HG02885 (cell line): ENCODE measurements around the gene P2RY6.

Source experiments
- ATAC-seq: cut with Tn5 transposase; IDR thresholded peaks from one replicate; pipeline ENCODE4 v1.9.1; 2021; ENCODE audit warnings: mild to moderate bottlenecking; ENCODE audit not compliant: unreplicated experiment, poor library complexity

Gene P2RY6

DNA sequence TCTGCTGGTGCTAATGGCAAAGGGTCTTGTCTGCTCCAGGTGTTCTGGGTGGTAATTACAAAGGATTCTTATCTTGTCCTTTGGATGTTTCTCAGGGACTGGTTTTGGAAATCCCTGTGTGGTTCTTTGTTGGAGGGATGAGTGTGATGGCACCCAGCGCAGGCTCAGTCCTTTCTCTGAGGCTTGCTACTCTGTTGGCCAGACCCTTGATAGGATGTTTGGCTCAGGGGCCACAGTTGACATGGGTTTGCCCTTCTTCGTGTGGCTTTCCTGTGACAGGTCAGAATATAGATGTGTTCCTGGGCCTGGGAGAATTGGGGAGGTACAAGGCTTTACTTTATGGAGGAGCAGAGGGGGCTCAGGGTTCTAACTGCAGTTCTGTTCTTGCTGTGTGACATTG is 39.9 kb downstream of the P2RY6 start:
- ATAC-seq, result no peak

DNA sequence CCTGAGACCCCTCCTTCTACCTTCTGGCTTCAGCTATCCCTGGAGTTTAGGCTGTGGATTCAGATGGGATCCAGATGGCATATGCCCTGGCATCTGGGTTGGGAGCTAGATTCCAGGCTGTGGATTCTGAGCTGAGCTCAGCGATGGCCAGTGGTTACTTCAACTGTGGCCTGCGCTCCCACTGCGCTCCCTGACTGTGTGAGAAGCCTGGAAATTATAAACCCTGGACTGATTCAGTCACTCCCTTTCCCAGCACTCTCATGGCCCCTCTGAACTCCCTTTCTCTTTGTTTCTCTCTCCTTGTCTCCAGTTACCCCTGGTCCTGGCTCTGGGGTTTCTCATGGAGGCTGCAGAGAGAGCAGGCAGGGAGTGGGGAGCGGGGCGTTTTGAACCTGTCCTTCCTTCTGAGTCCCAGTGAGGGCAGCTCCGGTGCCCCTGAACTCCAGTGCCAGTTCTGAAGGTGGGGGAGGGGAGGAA is 40.8 kb downstream of the P2RY6 start:
- no peak for ATAC-seq

DNA sequence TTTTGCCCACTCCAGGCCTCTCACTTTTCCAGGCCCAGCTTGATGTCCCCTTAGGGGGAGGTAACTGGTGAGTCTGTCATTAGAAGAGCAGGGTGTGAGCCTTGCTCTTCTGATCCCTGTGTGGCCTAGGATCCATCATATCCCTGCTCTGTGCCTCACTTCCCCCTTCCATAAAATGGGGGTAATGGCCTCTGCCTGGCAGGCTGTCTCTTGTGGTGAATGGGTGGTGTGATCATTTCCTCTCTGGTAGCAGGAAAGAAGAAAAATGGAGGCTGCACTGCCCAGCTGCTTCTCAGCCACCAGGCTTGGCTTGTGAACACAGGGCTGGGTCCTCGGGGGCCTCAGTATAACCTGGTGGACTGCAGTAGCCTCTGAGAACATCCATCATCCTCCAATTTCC is 41.5 kb downstream of the P2RY6 start:
- ATAC-seq, result no peak

DNA sequence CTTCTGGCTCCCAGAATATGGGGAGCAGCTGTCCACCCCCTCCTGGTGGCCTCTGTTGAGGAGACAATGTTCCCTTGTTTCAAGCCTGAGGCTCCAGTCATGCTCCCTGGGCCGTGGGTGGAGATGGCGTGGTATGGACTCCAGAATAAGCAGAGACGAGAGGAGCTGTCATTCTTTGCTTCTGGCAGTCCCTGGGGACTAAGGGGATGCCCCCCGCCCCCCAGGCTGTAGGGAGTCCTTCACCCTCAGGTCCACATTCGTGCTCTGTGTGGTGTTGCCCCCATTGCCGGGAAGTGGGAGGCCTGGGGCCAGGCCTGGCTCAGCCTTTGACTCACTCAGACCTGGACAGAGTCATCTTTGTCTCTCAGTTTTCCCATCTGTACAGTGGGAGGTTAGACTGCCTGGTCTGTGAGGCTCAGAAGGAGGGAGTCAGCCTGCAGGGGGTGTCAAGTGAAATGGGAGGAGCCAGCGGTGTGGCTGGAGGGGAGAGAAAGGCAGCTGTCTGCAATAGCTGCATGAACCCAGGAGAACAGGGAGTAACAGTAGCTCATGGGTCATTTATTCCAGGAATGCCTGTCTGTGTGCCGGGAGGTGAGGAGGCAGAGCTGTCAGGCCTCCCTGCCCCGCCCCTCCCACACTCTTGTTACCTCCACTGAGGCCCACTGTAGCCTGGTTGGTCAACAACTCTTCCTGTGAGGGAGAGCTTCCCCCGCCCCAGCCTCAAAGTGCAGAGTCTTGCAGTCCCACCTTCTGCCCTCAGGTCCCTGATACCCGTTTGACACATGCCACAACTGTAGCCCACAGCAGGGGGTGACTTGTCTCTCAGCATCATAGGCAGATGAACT is 42.2 kb downstream of the P2RY6 start:
- ATAC-seq, result no peak

DNA sequence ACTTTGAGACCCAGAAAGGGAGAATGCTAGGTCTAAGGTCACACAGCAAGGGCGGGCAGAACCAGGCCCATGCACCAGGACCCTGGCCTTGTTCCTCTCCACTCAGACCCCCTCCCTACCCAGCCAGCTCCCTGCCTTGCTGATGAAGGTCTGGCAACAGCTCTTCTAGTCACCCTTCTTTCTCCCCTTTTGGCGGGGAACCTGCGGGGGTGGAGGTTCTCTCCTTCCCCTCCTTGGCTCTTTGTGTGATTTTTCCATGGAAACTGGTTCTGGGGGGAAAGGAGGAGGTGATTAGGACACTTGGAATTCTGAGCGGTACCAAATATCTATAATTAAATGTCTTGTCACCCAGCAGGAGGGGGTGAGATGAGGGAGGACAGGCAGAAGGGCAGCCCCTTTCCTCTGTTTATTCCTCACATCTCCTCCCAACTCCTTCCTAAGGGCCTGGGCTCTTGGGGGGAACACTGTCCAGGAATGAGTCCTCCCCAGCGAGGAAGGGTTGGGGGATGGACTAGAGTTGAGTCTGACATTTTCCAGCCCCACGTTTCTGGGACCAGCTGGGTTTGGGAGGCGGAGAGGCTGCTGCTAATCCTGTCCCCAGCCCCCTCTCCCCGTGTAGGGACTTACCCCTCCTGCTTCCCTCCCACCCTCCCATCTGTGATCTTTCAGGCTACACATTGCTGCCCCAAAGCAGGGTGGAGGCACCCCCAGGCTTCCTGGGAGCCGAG is 43.3 kb downstream of the P2RY6 start:
- no peak for ATAC-seq

DNA sequence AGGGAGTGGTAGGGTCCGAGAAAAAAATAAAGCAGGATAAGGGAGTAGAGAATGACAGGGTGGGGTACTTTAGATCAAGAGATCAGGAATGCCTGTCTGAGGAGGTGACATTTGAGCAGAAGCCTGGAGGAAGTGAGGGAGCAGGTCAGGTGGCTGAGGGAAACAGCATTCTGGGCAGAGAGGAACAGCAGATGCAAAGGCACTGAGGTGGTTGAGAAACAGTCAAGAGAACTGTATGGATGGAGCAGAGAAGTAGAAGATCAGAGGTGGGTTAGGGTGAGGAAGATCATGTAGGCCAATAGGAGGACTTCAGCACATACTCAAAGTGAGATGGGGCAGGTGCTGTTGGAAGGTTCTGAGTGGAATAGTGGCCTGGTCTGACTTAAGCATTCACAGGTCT is 44.3 kb downstream of the P2RY6 start:
- no peak for ATAC-seq

DNA sequence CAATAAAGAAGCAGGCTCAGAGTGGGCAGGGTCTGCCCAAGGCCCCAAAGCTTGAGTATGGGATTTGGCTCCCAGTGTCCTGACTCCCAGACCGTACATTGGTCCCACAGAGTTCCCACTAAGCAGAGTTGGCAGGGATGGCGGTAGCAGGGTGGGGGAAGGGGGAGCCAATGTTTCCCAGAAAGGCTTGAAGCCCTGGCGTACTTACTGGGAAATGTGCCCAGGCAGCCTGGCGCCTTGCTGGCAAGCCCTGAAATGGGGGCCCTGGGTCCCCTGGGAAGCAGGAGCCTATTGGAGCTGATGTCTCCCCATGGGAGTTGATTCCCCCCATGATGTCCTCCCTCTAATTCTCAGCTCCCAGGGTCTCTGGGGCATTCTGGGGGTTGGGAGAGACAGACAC is 45.2 kb downstream of the P2RY6 start:
- ATAC-seq, result no peak

DNA sequence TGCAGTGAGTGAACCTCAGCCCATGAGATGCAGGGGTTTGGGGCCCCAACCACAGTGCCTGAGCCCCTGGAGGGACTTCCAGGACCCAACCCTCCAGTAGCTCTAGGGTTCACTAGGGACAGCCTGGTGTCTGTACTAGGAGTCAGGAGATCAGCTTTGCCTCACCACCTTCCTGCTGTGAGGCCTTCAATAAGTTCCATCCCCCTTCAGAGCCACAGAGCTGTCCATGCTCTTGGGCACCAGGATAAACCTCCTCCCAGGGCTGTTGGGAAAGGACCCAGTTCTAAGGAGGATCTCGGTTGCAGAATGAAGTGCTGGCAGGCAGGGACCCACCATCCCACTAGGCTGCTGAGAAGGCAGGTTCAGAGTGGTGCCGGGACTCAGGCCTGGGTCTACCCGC is 45.7 kb downstream of the P2RY6 start:
- ATAC-seq, result no peak

DNA sequence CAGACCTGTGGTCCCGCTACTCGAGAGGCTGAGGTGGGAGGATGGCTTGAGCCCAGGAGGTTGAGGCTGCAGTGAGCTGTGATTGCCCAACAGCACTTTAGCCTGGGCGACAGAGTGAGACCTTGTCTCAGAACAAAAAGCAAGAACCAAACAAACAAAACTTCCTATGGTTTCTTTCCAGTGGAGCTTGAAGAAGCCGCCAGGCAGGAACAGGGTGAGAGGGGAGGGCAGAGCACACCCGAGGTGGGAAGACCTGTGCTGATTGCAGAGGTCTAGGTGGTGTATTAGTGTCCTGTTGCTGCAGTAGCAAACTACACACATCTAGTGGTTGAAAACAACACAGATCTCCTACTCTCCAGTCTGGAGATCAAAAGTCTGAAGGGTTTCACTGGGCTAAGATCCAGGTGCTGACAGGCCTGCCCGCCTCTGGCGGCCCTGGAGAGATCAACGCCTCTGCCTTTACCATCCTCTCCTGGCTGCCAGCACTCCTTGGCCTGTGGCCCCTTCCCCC is 46.4 kb downstream of the P2RY6 start:
- no peak for ATAC-seq

DNA sequence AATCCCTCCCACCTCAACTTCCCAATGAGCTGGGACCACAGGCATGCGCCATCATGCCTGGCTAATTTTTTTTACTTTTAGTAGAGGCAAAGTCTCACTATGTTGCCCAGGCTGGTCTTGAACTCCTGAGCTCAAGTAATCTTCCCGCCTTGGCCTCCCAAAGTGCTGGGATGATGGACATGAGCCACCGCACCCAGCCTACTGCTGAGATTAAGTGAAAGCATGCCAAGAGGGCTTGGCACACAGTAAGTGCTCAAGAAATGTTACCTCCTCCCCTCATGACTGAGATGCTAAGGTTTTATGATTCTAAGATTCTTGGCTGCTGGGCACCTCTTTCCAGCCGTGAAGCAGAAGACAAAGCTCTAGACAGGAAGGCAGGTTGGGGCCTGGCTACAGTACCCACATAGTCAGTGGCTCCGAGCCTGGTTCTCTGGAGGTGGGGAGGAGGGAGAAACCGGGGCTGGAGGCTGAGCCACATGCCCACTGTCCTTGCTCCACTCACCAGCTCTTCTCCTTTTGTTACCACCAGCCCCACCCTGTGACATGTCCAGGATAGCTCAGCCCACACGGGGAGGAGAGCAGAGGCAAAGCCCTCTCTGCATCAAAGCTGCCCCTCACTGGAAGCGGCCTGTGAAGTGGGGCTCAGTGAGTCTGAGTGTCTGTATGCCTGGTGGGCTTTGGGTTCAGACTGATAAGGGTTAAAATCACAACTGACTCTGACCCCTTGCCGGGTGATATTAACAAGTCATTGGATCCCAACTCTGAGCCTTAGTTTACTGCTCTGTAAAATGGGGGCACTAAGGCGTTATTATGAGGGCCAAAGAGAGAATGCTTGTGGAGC is 48.8 kb downstream of the P2RY6 start:
- no peak for ATAC-seq

DNA sequence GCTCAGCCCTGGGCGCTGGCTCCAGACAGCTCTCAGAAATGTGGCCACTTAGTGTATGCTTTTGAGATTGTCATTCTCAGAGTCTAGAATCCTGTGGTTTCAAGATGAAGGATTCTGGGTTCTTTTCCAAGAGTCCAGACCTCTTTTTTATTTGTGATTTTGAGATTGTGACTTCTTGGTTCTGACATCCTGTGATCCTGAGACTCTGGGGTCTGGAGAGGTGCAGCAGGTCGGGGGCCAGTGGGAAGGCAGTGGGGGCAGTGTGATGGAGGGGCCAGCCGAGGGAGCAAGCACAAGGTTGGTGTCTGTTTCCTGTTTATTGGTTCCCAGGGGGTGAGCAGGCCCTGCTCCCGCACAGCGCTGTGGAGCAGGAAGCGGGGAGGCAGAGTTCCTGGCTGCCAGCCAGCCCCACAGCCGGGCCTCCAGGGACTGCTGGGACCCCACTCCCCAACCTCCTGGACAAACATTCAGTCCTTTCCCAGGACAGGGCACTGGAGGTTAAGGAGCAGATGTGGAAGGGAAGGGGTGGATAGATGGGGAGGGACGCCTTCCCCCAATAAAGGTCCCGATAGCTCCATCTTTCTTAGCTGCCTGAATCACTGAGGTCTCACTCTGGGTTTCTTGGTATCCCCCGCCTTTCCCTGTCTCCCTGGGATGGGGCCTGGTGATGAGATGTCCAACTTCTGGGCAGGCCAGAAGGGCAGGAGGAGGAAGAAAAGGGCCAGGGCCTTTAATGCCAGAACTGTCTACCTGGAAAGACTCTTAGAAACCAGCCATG is 49.7 kb downstream of the P2RY6 start:
- ATAC-seq, result no peak

DNA sequence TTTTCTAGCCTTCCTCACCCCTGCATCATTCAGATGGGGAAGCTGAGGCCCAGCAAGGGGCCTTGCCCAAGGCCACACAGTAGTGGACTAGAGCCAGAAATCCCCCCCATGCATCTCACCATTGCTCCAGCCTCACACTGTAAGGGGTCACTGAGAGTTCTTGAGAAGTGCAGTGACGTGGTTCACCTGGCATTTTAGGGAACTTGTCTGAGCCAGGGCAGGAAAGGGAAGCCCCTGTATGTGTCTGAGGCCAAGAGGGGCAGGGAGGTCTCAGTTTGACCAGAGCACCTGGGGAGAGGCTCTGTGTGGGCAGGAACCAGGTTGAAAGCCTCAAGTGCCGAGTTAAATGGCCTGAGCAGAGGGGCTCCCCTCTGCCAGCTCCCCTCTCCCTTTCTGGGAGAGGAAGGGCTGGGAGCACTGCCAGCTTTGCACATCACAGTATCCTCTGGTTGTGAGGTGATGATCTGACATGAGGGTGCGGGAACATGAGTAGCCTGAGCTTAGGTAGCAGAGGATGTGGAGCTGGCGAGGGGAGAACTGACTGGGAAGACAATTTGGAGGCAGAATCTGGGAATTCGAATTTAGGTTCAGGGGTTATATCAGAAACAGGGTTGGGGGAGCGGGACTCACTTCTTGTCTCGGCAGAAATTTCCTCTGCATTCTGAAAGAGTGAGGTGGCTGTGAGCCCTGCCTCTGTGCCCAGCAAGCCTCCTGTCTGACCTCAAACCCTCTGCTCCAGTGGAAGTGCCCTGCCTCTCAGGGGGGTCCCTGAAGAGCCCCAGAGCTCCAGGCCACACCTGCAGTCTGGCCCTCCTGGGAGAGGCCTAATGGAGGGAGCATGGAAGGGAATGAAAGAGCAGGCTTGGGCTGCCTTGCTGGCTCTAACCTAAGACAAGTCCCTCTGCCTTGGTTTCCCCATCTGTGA is 50.5 kb downstream of the P2RY6 start:
- ATAC-seq, result no peak

DNA sequence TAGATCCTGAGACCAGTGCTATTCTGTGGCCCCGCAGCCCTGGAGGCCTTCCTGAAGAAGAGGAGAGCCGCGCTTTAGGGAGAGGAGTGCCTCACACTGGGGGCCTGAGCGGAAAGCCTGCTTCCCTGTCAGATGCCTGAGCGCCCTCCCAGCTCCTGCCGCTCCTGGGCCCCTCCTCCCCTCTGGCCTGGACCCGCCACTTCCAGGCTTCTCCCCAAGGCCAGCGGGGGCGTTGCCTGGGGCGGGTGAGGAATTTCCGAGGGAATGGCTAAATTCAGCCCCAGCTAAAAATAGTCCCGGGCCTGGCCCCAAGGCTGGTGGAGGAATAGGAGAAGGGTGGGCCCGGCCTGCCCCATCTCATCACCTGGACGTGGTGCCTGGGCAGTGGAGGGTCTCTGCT is 51.3 kb downstream of the P2RY6 start:
- no peak for ATAC-seq

DNA sequence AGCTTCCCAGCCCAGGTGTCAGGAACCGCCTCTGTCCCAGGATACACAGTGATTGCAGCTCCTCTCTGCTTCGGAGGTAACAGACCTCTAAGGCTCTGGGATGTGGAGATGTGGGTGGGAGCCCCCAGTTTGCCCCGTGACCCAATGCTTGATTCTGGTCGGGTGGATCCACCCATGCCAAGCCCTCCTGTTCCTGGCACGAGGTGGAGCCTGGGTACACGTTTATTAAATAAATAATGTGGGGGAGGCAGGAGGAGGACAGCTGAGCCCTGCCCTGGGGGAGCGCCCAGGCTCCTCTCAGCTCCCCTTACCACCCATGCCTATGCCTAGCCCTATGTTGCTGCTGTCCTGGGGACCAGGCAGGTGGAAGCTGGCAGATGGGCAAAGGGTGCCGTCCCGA is 52.0 kb downstream of the P2RY6 start:
- ATAC-seq, result no peak

DNA sequence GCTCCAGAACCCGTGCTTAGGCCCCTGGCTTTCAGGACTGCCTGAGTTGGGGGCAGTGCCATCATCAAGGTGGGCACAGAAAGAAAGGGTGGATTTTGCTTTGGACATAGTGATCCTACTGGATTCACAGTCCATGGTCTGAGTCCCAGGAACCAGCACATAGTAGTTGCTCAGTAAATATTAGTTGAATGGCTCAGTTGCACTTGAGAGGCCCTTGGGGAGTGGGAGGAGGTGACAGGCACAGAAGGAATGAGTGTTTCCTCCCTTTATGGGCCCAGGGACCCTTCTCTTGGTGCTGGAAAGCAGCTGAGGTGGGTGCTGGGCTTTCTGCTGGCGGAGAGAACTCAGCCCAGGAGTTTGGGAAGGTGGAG is 52.5 kb downstream of the P2RY6 start:
- peak; percentile 10 for ATAC-seq

DNA sequence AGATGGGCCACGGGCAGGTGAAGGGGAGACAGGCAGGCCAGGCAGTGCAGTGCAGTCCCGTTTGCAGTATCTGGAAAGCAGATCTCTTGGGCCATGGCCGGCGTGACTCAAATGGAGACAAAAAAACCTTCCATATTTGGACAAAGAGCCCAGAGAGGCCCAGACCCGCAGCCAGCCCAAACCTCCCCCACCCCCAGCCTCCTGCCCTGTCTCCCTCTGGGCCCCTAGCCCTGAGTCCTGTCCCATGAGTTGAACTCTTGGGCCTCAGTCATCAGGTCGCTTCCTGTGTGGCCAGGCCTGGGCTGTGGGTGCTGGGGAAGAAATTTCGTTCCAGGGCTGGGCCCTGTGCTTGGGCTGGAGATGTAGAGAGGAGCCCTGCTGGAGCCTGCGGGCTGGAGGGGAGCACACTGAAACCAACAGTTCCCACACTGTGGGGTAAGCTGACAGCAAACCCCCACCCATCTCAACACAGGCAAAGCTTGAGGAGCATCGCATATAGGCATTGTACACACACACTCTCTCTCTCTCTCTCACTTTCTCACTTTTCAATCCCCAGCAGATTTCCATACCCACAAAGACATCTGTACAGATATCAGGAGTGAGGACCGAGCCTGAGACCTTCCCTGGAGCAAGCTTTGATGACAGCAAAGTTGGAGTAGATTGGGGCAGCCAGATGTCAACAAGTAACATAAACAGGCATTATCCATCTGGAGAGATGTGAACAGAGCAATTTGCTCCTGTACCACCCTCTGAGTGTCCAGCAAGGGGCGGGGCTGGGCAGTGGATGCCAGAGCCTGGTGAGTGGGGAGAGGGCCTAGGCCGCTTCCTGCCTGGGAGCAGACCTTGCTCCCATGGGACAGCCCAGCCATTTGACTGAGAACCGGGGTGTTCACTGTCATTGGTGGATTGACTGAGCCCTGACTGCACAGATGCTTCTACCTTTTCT is 53.2 kb downstream of the P2RY6 start:
- ATAC-seq, result peak; percentile 79

DNA sequence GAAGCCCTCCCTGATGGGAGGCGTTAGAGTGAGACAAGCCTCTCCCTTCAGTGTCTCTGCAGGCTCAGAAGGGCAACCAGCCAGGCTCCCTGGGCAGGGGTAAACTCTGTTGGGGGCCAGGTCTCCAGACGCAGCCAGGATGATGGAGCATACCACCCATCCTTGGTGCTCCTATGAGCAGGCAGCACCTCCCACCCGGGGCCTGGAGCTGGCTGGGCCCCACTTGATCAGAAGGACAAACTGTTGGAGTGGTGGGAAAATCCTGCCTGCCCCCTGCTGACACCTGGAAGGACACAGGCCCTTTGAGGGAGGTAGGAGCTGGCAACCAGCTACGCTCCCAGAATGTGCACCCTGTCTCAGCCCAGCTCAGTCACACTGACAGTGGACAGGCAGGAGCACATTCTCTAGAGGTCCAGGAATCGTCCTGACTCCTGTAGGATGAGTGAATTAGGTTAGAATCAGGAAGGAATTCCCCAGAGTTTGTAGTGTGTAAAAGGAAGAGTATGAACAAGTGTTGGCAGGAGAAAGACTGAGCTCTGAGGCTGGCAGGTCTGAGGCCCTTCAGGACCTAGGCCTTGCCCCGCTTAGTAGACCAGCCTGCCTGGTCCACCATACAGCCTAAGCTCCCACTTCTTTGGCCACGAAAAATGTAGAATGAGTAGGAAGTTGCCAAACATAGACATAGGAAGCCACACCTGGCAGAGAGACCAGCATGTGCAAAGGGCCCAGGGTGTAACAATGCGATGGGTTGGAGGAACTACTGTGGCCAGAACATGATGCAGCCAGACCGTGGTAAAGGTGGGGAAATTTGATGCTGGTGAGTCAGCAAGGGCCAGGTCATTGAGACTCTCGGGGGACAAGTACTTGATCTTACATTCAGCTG is 55.0 kb downstream of the P2RY6 start:
- ATAC-seq, result no peak
